Measurements from ENCODE around the gene TLDC2. TPM values are rescaled to one million over a fixed set of nuclear protein-coding genes. Genes with fewer than 3 reads are reported as not detected.

The TLDC2 gene
- total RNA-seq, 1 experiment from 2014 or later: not detected

- no peak for DNase-seq (ENCODE audit: unreplicated experiment)
- Mint-ChIP-seq H3K27me3 (ENCODE audit: insufficient read depth, unreplicated experiment) (no peaks in the 10 kb centered on the region), H3K36me3 (ENCODE audit: insufficient read depth, unreplicated experiment) (no peaks in the 10 kb centered on the region), H3K4me3 (ENCODE audit: unreplicated experiment) (no peak overlapping the region), H3K4me1 (ENCODE audit: insufficient read depth, unreplicated experiment) (peaks cover 13% of the 10 kb centered on the region), H3K9me3 (ENCODE audit: unreplicated experiment) (no peaks in the 10 kb centered on the region), H3K27ac (ENCODE audit: low read depth, unreplicated experiment) (no peak overlapping the region)
- CTCF ChIA-PET: interaction anchor here (0.6 to 3.3 kb wide), 8 partner anchors 9 to 307 kb away, joined by 3 to 14 read pairs (median 4); no protein-coding TSS in a partner anchor
- POLR2A ChIA-PET: interaction anchor here (0.7 to 1.5 kb wide), 4 partner anchors 11 to 124 kb away, joined by 3 to 4 read pairs (median 3); no protein-coding TSS in a partner anchor
- TF ChIP-seq CTCF (IDR thresholded peaks at IDR 0.05; ENCODE audit: unreplicated experiment): no peak
- no TSS peak for BruUV-seq (replicated peaks)
- intact Hi-C loops (cut with micrococcal nuclease): no loop called here
Measured at GRCh38 chr20:36883977-36884535, 8.1 kb downstream of the TLDC2 start.

- Mint-ChIP-seq H3K36me3 (ENCODE audit: insufficient read depth, unreplicated experiment) (no peaks in the 10 kb centered on the region), H3K27me3 (ENCODE audit: insufficient read depth, unreplicated experiment) (no peaks in the 10 kb centered on the region), H3K4me3 (ENCODE audit: unreplicated experiment) (no peak overlapping the region), H3K4me1 (ENCODE audit: insufficient read depth, unreplicated experiment) (peaks cover 13% of the 10 kb centered on the region), H3K9me3 (ENCODE audit: unreplicated experiment) (no peaks in the 10 kb centered on the region), H3K27ac (ENCODE audit: low read depth, unreplicated experiment) (no peak overlapping the region)
- no TSS peak for BruUV-seq (replicated peaks)
- no peak for DNase-seq (ENCODE audit: unreplicated experiment)
- POLR2A ChIA-PET: interaction anchor here (0.6 kb wide), 1 partner anchor 33 kb away, joined by 3 read pairs; no protein-coding TSS in a partner anchor
- intact Hi-C loops (cut with micrococcal nuclease): loop anchor here (5.0 kb wide), 1 partner anchor 328 kb away; no protein-coding TSS in a partner anchor
- CTCF ChIA-PET: interaction anchor here (0.6 to 3.9 kb wide), 9 partner anchors 10 to 315 kb away, joined by 3 to 37 read pairs (median 9); partner anchors contain the start of gene TLDC2
- no peak for TF ChIP-seq CTCF (IDR thresholded peaks at IDR 0.05; ENCODE audit: unreplicated experiment)
Measured at GRCh38 chr20:36885356-36885755, 9.4 kb downstream of the TLDC2 start.

- ChIA-PET POLR2A (interaction anchor here (1.1 kb wide), 1 partner anchor 113 kb away, joined by 4 read pairs; the partner anchor contains the start of gene DSN1), CTCF (interaction anchor here (0.6 to 3.9 kb wide), 47 partner anchors 11 to 1871 kb away, joined by 3 to 37 read pairs (median 4); partner anchors contain the start of genes DSN1 and TLDC2)
- no TSS peak for BruUV-seq (replicated peaks)
- intact Hi-C loops (cut with micrococcal nuclease): loop anchor here (1.0 to 5.0 kb wide), 4 partner anchors 23 to 330 kb away; no protein-coding TSS in a partner anchor
- no peaks in the 10 kb centered on the region for H3K27me3 Mint-ChIP-seq (ENCODE audit: insufficient read depth, unreplicated experiment)
- no peak overlapping the region for H3K27ac Mint-ChIP-seq (ENCODE audit: low read depth, unreplicated experiment)
- H3K9me3 Mint-ChIP-seq (ENCODE audit: unreplicated experiment): no peaks in the 10 kb centered on the region
- no peak overlapping the region for H3K4me3 Mint-ChIP-seq (ENCODE audit: unreplicated experiment)
- peaks cover 7% of the 10 kb centered on the region for H3K4me1 Mint-ChIP-seq (ENCODE audit: insufficient read depth, unreplicated experiment)
- peak; percentile 98 for TF ChIP-seq CTCF (IDR thresholded peaks at IDR 0.05; ENCODE audit: unreplicated experiment)
- DNase-seq (ENCODE audit: unreplicated experiment): peak; percentile 82
- no peaks in the 10 kb centered on the region for H3K36me3 Mint-ChIP-seq (ENCODE audit: insufficient read depth, unreplicated experiment)
Measured at GRCh38 chr20:36886859-36887751, 11.2 kb downstream of the TLDC2 start.

GRCh38 chr20:36887752-36888090 lies 11.8 kb downstream of the TLDC2 start:
- Mint-ChIP-seq H3K36me3 (ENCODE audit: insufficient read depth, unreplicated experiment) (no peaks in the 10 kb centered on the region), H3K4me1 (ENCODE audit: insufficient read depth, unreplicated experiment) (peaks cover 7% of the 10 kb centered on the region), H3K27ac (ENCODE audit: low read depth, unreplicated experiment) (no peak overlapping the region), H3K27me3 (ENCODE audit: insufficient read depth, unreplicated experiment) (no peaks in the 10 kb centered on the region), H3K9me3 (ENCODE audit: unreplicated experiment) (no peaks in the 10 kb centered on the region), H3K4me3 (ENCODE audit: unreplicated experiment) (no peak overlapping the region)
- ChIA-PET CTCF (interaction anchor here (0.6 to 3.9 kb wide), 13 partner anchors 10 to 289 kb away, joined by 3 to 37 read pairs (median 3); partner anchors contain the start of gene TLDC2), POLR2A (interaction anchor here (1.1 kb wide), 1 partner anchor 114 kb away, joined by 4 read pairs; the partner anchor contains the start of gene DSN1)
- no peak for DNase-seq (ENCODE audit: unreplicated experiment)
- no peak for TF ChIP-seq CTCF (IDR thresholded peaks at IDR 0.05; ENCODE audit: unreplicated experiment)
- BruUV-seq (replicated peaks): no TSS peak
- intact Hi-C loops (cut with micrococcal nuclease): loop anchor here (1.0 to 5.0 kb wide), 4 partner anchors 23 to 330 kb away; no protein-coding TSS in a partner anchor
